HG03342 (cell line): ENCODE measurements around the gene ABHD6.

ENCODE experiments used
- ATAC-seq: cut with Tn5 transposase; IDR thresholded peaks from one replicate; pipeline ENCODE4 v1.9.1; 2021; ENCODE audit warnings: mild to moderate bottlenecking, moderate library complexity; ENCODE audit not compliant: unreplicated experiment

ABHD6 gene

DNA sequence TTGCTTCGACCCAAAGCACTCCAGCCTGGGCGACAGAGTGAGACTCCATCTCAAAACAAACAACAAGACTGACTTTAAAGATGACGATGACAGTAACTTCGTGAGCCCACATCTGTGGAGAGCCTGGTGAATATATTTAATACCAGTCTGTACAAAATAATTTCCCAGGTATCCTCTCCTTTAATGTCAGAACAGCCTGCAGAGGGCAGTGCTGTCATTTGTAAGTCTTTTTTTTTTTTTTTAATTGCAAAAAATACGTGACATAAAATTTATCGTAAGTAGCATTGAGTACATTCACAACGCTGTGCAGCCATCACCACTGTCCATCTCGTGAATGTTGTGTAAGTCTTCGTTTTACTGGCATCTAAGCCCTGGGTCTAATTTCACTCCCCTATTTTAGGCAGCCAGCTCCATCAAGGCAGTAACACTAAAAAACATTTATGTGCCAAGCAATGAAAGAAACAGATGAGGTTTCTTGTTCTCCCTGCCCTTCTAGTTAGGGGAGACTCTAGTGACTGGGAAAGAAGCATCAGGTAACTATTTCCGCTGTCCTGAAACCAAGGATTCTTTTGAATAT is 70.1 kb downstream of the ABHD6 start:
- no peak for ATAC-seq

DNA sequence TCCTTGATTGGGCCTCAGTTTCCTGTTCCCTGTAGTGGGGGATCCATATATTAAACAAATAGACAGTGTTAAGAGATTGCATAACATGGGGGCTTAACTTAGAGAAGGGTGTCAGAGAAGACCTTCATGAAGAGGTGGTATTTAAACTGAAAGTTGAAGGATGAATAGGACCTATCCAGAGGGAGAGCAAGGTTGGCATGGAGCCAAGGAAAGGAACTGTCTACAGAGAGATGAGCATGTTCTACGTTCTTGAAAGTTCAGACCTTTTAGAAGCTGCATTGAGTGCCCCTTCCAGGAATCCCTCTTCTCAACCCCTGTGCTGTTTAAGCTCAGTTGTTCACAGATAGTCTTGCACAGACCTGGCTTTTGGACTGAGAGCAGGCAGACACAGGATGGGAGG is 71.1 kb downstream of the ABHD6 start:
- no peak for ATAC-seq

GRCh38 chr3:58317811-58318210 is 80.2 kb downstream of the ABHD6 start:
- no peak for ATAC-seq

DNA sequence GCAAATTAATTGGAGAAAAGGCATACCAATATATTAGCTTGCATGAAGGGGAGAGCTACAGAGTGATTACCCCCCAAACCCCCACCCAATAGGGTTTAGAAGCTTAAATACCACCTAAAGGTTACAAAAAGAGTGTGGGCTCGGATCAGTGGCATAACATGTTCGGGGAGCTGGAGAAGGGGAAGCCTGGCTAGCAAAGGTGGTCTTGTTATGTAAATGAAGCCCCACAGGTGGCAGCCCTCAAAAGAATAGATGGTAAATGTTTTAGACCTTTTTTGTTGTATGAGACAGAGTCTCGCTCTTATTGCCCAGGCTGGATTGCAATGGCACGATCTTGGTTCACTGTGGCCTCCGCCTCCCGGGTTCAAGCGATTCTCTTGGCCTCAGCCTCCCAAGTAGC is 84.2 kb downstream of the ABHD6 start:
- ATAC-seq: no peak

DNA sequence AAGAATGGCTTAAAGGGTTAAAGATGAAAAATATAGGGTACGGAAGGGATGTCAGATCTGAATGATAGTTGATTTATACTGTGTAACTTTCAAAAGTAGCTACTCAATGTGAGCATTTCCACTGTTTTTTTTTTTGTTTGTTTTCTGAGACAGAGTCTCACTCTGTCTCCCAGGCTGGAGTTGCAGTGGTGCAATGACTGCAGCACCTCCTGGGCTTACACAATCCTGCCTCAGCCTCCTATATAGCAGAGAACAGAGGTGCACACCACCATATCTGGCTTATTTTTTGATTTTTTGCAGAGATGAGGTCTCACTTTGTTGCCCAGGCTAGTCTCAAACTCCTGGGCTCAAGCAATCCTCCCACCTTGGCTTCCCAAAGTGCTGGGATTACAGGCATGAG is 85.2 kb downstream of the ABHD6 start:
- ATAC-seq: no peak

GRCh38 chr3:58323529-58324390 is 86.2 kb downstream of the ABHD6 start:
- no peak for ATAC-seq

- ATAC-seq: no peak
Observed at GRCh38 chr3:58324391-58325390, 87.1 kb downstream of the ABHD6 start.

- ATAC-seq: no peak
Observed at GRCh38 chr3:58325525-58325992, 88.0 kb downstream of the ABHD6 start.

- ATAC-seq: no peak
Observed at GRCh38 chr3:58326267-58326900, 88.8 kb downstream of the ABHD6 start.

DNA sequence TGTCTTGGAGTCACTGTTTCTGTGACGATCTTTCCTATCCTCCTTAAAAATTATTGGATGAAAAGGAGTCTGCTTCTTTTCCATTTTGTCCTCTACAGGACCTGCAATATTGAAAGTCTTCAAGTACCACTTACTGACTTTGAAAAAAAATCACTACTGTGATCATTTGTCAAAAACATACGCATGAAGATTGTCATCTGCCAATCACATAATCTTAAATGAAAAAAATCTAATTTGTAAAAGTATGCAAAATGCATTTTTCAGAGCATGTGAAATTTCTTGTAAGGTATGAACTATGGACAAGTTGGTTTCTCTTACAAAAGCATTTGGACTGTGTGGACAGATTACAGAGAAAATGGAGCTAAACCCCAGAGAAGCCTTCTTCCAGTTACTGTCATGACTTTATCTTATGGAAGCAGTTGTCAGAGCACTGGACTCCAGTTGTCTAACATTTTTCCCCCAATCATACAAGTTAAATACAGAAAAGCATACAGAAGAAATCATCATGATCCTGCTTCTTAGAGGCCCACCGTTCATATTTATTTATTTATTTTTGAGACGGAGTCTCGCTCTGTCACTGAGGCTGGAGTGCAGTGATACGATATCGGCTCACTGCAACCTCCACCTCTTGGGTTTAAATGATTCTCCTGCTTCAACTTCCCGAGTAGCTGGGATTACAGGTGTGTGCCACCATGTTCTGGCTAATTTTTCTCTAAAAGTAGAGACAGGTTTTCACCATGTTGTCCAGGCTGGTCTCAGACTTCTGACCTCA is 91.7 kb downstream of the ABHD6 start:
- ATAC-seq: no peak

DNA sequence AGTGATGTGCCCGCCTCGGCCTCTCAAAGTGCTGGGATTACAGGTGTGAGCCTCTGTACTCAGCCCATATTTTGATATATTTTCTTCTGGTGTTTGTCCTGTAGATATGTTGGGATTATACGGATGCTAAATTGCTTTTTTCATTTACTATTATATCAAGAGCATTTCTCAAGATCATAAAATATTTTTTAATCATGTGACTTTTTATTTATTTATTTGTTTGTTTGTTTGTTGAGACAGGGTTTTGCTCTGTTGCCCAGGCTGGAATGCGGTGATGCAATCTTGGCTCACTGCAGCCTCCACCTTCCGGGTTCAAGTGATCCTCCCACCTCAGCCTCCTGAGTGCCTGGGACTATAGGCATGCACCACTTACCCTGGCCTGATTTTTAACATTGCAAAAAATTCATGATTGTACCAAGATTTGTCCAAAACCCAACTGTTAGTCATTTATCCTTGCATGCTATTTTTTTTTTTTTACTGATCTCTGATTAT is 92.4 kb downstream of the ABHD6 start:
- ATAC-seq: no peak

GRCh38 chr3:58331593-58332152 is 94.1 kb downstream of the ABHD6 start:
- no peak for ATAC-seq

- ATAC-seq: peak; percentile 91
Observed at GRCh38 chr3:58332575-58333188, 95.1 kb downstream of the ABHD6 start, which contains the start of gene PXK. PXK (plus strand) TSS chr3:58332892; CDS start chr3:58332989, 97 bp downstream.

DNA sequence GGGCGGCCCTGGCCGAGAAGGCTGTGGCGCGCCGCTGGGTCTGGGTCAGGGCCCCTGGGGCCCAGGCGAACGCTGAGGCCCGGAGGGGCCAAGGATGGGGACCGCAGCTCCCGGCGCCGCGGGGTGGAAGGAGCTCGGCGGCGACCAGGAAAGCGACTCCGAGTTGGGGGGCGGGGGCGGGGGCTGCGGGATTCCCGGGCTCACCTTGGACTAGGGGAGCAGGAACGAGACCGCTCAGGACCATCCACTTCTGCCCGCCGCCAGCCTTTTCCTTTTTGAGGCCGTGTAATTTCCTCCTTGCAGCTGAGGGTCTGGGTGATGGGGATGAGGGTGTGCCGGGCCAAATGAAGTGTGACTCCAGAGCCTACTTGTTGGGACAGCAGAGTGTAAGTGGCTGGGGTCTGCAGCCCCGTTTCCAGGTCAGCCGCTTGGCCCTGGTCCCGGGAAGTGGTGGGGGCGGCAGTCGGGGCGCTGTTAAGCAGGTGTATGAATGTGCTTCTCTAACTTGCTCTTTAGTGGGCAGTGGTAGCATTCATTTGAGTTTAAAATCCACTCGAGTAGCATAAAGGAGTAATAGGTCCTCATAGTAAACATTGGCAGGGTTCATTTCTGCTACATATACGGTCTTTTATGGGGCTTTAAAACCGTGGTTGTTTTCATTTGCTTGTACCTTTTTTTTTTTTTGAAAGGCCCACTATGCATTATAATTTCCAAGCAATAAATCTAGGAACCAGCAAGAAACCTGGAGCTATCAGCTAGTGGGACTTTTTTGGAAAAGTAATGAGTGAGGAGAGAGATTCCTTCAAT is 95.8 kb downstream of the ABHD6 start:
- peak; percentile 31 for ATAC-seq

DNA sequence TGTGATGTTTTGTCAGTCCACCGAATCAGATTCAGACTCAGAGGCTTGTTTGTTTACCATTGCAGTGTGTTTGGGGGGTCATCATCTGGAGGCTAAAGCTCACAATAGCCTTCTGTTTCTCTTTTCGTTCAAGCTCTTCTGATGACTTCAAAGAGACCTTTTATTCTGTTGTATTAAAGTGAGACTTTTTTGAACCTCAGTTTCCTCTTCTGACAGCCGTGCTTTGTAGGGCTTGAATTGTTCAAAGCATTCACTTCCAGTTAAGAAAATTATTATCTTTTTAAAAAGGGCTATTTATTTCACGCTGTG is 96.4 kb downstream of the ABHD6 start:
- ATAC-seq: no peak

DNA sequence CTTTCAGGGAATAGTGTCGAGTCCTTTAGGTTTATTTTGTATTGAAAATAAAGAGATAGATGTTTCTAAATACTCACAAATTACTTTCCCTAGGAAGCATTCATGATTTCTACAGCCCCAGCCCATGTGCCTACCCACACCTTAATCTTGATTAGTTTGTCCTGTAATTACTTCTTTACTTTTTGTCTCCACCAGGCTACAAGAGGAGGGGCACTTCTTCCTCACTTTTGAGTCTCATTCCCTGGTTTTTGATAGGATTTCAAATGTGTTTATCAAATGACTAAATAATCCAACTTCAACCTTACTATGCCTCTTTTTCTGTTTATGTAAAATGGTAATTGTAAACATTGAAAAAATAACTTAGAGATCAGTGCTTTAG is 96.9 kb downstream of the ABHD6 start:
- ATAC-seq: no peak

DNA sequence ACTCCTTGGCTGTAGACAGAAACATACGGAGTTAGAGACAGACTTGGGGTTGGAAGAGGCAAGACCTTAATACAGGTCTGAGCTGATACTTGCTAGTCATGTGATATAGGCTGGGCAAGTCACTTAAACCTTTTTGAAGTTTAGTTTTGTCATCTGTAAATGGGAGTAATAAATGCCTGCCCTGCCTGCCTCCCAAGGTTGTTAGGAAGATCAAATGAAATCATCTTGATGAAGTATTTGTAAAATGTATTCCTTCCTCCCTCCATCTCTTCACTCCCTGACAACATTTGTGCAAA is 98.0 kb downstream of the ABHD6 start:
- no peak for ATAC-seq

- ATAC-seq: no peak
Observed at GRCh38 chr3:58336135-58336882, 98.7 kb downstream of the ABHD6 start.
